Measurements from ENCODE around the gene ZNF414.

GRCh38 chr19:8550070-8550469, 36.1 kb upstream of the ZNF414 start:
- no peak for TF ChIP-seq CTCF (IDR thresholded peaks at IDR 0.05)
- TF ChIP-seq POLR2A (IDR thresholded peaks at IDR 0.05) = no peak

All from body of pancreas (tissue), 4 donors.